Skeletal muscle cell (primary cell): ENCODE measurements around the gene CACUL1.
"Not testable (repeated sequence)": the region's sequence is repeated elsewhere in the genome, so short reads cannot be mapped to it uniquely, and the experiment has no call there.

Experiments used
- DNase-seq: peaks from one replicate; pipeline ENCODE4 v3.0.0-alpha.2; 2010; ENCODE audit warnings: low read depth
- H3K4me3 ChIP-seq: 2 replicates; pipeline ENCODE4 v1.5.1; 2011; ENCODE audit warnings: low read depth, mild to moderate bottlenecking, control low read depth, low read length, moderate library complexity

CACUL1 gene

DNA sequence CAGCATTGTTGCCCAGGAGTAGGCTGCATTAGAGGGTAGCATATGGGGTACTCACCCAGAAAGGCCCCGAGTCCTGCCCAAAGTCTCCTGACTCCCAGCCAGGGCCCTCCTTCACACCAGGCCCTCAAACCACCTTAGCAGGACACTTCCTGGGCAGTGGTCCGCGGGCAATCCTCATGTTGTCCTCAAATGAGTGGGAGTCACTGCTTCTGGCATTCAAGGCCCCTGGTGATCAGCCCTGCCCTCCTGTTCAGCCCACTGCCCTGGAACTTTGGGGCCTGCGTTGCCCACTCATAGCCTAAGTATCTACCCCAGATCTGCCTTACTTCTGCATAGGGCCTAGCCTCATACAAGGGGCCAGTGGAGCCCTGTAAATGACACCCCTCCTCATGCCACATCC is 88.4 kb downstream of the CACUL1 start:
- no peak overlapping the region for H3K4me3 ChIP-seq
- no peak for DNase-seq

DNA sequence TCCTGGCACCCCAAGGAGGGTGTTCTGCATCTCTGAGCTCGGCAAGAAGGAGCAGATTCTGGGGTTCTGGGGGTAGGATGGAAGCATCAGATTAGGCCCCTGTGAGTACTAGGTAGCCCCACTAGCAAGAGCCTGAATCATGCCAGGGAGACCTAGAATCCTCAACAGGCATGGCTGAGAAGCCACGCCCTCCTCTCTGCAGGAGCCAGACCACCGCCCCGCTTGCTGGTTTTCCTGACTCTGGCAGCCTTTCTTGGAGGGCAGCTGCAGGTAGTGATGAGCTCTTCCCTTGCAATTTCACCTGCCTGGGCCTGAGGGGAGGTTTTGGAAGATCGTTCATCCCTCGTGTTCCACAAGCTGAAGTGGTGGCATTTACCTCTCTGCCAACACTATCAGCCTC is 90.4 kb downstream of the CACUL1 start:
- DNase-seq = no peak
- H3K4me3 ChIP-seq = no peak overlapping the region

DNA sequence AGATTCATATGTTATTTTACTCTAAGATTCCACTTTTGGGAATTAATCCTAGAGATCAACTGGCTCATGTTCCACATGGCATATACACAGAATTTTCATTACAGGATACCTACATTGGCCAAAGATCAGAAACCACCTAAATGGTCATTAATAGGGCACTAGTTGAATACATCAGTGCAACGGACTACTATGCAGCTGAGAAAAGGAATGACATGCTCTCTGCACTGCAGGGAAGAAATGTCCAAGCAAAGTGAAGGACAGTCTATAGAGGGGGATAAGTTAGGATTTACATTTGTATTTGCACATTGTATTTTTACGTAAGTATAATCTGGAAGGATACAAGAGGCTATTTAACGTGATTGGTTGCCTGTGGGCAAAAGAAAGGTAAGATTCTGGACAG is 91.6 kb downstream of the CACUL1 start:
- H3K4me3 ChIP-seq = no peak overlapping the region
- DNase-seq = no peak

DNA sequence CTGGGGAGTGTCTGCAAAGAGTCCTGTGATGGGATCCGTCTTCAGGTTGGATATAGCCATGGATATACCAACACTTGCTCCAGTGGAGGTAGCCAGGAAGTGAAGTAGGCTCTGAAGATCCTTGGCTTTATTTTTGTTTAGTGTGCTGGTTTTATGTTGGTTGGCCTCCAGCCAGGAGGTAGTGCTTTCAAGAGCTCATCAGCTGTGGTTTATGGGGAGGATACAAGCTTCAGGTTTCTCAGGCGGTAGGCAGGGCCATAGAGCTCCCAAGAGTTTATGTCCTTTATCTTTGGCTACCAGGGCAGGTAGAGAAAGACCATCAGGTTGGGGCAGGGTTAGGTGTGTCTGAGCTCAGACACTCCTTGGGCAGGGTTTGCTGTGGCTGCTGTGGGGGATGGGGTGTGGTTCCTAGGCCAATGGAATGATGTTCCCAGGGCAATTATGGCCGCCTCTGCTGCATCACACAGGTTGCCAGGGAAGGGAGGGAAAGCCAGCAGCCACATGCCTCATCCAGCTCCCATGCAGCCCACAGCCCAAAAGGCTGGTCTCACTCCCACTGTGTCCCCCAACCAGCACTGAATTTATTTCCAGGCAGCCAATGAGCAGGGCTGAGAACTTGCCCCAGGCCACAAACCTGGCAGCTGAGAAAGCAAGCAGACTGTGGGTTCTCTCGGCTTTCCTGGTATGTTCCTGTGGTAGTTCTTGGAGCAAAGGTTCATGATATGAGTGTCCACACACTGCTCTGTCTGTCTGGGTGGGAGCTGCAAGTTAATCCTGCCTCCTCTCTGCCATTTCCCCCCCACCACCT is 92.3 kb downstream of the CACUL1 start:
- peak; percentile 3 for DNase-seq
- H3K4me3 ChIP-seq = no peak overlapping the region

DNA sequence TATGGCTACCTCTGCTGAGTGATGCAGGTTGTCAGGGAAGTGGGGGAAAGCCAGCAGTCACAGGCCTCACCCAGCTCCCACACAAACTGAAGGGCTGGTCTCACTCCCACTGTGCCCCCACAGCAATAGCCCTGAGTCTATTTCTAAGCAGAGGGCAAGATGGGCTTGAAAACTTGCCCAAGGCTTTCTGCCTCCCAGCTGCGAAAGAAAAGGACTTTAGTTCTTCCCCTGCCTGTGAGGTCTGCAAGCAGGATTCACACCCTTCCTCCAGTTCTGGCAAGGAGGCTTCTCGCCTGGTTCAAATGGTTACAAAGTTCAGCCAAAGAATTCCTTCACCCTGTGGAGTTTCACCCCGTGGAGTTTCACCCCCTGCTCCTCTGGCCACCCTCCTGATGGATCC is 96.0 kb downstream of the CACUL1 start:
- no peak overlapping the region for H3K4me3 ChIP-seq
- DNase-seq = no peak

DNA sequence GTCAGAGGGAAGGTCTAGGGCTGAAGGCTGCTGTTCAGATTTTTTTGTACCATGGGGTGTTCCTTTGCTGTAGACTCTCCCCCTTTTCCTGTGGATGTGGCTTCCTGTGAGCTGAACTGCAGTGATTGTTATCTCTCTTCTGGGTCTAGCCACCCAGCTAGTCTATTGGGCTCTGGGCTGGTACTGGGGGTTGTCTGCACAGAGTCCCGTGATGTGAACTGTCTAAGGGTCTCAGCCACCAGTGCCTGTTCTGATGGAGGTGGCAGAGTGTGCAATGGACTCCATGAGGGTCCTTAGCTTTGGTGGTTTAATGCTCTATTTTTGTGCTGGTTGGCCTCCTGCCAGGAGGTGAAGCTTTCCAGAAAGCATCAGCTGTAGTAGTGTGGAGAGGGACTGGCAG is 96.6 kb downstream of the CACUL1 start:
- DNase-seq, H3K4me3 ChIP-seq: not testable (repeated sequence)

DNA sequence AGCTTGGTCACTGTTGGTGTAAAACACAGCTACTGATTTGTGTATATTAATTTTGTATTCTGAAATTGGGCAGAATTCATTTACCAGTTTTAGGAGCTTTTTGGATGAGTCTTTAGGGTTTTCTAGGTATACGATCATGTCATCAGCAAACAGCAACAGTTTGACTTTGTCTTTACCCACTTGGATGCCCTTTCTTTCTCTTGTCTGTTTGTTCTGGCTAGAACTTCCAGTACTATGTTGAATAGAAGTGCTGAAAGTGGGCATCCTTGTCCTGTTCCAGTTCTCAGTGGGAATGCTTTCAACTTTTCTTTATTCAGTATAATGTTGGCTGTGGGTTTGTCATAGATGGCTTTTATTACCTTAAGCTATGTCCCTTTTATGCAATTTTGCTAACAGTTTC is 109.5 kb downstream of the CACUL1 start:
- DNase-seq = not testable (repeated sequence)

DNA sequence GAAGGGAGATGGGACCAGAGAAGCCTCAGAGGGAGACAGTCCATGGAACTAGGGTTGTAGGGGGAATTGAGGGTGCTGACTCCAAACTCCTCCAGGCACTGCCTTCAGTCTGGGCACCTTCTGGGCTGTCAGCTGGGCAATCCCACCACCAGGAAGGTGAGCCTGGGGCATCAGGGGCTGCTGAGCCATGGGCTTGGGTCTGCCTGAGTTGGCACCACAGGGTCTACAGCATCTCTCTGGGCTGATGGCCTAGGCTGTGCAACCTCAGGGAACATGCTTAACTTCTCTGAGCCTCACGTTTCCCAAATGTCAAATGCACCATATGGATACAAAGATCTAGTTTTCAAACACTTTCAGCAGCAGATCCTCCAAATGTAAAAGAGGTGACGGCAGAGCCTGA is 112.5 kb downstream of the CACUL1 start:
- DNase-seq = no peak
- H3K4me3 ChIP-seq = no peak overlapping the region

More for the DNA sequence above, 109.5 kb downstream of the CACUL1 start:
- not testable (repeated sequence) for H3K4me3 ChIP-seq

DNA sequence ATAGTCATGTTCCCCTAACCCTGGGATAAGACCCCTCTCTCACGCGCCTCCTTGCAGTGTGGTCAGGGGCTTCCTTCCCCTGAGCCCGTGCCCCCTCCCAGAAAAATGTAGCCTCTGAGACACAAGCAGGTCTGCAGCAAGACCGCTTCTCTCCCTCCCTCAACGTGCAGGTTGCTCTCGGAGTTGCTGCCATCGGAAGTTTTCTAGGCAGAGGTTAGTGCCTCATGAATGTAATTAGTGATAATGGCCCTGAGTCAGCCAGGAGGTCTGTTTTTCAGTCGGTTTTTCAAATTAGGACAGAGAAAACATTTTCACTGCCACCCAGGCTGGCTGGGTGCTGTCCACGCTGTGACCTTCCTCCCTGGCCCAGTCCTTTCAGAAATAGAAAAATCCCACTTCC is 116.1 kb downstream of the CACUL1 start:
- no peak for DNase-seq
- no peak overlapping the region for H3K4me3 ChIP-seq

DNA sequence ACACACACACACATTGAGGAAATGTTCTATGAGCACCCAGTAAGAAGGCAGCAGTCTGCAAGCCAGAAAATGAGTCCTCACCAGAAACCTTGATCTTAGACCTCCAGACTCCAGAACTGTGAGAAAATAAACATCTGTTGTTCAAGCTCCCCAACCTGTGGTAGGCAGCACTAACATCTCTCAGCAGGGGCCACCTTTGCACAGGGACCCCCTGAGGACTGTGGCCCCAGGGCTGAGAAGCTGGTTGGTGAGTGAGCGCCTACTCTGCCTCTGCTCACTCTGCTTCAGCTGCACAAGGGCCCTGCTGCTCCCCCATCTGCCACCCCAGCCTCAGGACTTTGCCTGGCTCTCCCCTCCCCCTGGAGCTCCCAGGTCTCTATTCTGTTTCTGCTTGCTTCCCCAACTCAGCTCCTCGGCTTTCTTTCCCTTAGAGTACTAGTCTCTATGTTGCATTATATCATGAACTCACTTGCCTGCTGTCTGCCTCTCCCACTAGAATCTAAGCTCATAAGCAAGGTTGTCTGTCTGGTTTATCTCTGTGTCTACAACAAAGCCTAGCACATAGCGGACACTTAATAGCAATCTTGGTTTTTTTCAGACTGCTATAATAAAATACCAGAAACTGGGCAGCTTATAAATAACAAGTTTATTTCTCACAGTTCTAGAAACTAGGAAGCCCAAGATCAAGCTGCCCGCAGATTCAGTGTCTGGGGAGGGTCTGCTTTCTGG is 118.9 kb downstream of the CACUL1 start:
- H3K4me3 ChIP-seq = no peak overlapping the region
- DNase-seq = no peak

DNA sequence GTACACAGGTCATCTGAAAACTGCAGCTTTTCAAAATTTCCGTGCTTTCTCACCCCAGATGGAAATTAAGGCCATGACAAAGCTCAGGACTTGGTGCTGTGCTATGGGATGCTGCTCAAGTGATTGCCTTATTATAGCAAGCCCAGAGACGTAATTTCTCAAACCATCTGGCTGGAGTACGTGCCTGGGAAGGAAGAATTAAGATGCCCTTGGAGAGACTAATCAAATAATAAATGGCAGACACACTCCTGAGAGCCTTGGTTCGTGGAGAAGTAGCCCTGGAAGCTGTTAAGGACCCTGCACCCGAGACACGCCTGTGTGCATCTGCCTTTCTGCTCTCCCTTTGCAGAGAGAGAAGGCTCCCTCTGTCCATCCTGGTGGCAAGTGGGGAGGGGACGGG is 121.0 kb downstream of the CACUL1 start:
- no peak overlapping the region for H3K4me3 ChIP-seq
- no peak for DNase-seq

DNA sequence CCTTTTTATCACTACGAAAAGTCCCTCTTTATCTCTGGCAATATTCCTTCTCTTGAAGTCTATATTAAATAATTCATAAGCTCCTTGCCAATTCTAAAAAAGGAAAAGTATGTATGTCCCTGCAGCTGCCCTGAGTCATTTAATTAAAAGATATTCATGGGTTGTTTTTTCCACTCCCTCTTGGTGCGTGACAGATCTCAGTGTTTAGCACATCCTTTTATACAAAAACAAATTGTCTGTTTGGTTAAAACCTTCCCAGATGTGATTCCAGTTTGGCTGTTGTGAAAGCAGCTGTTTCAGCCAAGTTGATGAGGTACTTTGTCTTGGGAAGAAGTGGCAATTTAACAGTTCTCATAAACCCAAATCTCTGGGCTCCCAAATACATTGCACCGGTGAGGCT is 125.6 kb downstream of the CACUL1 start:
- no peak overlapping the region for H3K4me3 ChIP-seq
- no peak for DNase-seq

DNA sequence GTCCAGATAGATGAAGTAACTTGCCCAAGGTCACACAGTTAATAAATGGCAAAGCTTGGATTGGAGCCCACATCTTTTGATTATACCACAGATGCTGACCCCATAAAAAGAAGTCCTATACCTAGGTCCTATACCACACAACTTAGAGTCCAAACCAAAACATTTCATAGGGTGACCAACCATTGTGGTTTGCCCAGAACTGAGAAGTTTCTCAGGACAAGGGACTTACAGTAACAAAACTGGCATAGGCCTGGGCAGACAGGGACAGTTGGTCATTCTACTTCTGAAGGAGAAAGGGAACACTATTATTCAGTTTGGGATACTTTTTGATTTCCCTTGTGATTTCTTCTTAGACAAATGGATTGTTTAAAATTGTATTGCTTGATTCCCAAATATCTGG is 126.4 kb downstream of the CACUL1 start:
- DNase-seq = no peak
- no peak overlapping the region for H3K4me3 ChIP-seq

DNA sequence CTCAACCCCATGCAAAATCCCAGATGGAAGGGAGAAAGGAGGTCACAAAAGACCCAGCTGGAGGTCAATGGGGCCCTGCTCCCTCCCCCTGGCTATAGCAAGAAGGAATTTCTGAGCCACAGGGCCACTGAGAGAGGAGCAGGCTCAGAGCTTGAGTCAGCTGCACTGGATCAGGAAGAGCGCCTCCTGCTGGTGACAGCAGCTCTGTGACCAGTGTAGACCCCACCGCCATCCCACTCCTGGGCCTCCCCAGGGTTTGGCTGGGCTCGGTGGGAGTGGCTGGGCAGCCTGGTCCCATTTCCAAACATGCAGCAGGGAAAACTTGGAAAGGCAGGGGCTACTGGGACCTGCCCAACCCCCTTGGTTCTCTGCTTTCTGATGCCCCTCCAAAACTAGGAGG is 127.8 kb downstream of the CACUL1 start:
- no peak overlapping the region for H3K4me3 ChIP-seq
- no peak for DNase-seq
